CD4-positive, alpha-beta T cell (primary cell): ENCODE results near the gene LHB. TPM values are rescaled to one million over a fixed set of nuclear protein-coding genes. Genes with fewer than 3 reads are reported as not detected.
"Not testable (repeated sequence)": the region's sequence is repeated elsewhere in the genome, so short reads cannot be mapped to it uniquely, and the experiment has no call there.

ENCODE experiments used
- ATAC-seq: fragments of 200-7000 bp; cut with Tn5 transposase; one replicate; pipeline ENCODE4 v1.10.0; 2022; ENCODE audit warnings: mild to moderate bottlenecking; ENCODE audit not compliant: poor library complexity
- CTCF ChIA-PET: fragments of 350-600 bp; sonication (Branson Sonifier 250); formaldehyde crosslinking; loops from one replicate; lab custom pipeline; 2021; ENCODE audit warnings: antibody characterized with exemption, inconsistent platforms; lab: Charles Lee
- POLR2A ChIA-PET: fragments of 350-600 bp; sonication (Branson Sonifier 250); formaldehyde crosslinking; loops from one replicate; lab custom pipeline; 2021; ENCODE audit warnings: antibody characterized with exemption, inconsistent platforms; lab: Charles Lee
- DNase-seq, 14 experiments: peaks; one replicate each; pipeline ENCODE4 v3.0.0-alpha.2; 2013 to 2020; ENCODE audit warnings: mixed read lengths in 2 of 14
- H3K27ac ChIP-seq, 2 donors: one replicate each; pipeline versions ENCODE4 v1.5.1 to v1.7.0; 2013; ENCODE audit warnings: low read length in 2 of 2, low read depth in 1 of 2, mild to moderate bottlenecking in 1 of 2
- H3K27me3 ChIP-seq, 2 experiments: 1 replicate in 1 of 2; 2 replicates in 1 of 2; pipeline versions ENCODE4 v1.6.1 to v1.7.0; 2013; ENCODE audit warnings: low read length in 2 of 2, control low read depth in 1 of 2, mild to moderate bottlenecking in 1 of 2, moderate library complexity in 1 of 2; ENCODE audit not compliant: insufficient read depth in 2 of 2, control insufficient read depth in 1 of 2
- H3K36me3 ChIP-seq: one replicate; pipeline ENCODE4 v1.6.1; 2013; ENCODE audit warnings: low read length, control low read depth; ENCODE audit not compliant: insufficient read depth
- H3K4me1 ChIP-seq: one replicate; pipeline ENCODE4 v1.6.1; 2013; ENCODE audit warnings: low read length, control low read depth; ENCODE audit not compliant: insufficient read depth
- H3K4me3 ChIP-seq: one replicate; pipeline ENCODE4 v1.5.1; 2013; ENCODE audit warnings: mild to moderate bottlenecking, low read length, moderate library complexity
- H3K9me3 ChIP-seq, 2 experiments: 1 replicate in 1 of 2; 2 replicates in 1 of 2; pipeline versions ENCODE4 v1.6.1 to v1.7.0; 2013; ENCODE audit warnings: low read length in 2 of 2, mild to moderate bottlenecking in 2 of 2, control low read depth in 1 of 2, moderate library complexity in 1 of 2; ENCODE audit not compliant: control insufficient read depth in 1 of 2, insufficient read depth in 1 of 2
- H3K27ac Mint-ChIP-seq: one replicate; pipeline ENCODE4 v1.8.0; 2020; ENCODE audit warnings: mixed read lengths
- H3K27me3 Mint-ChIP-seq: one replicate; pipeline ENCODE4 v1.8.0; 2021; ENCODE audit warnings: mixed read lengths
- H3K36me3 Mint-ChIP-seq: one replicate; pipeline ENCODE4 v1.8.0; 2021; ENCODE audit warnings: low read depth, mixed read lengths
- H3K4me1 Mint-ChIP-seq: one replicate; pipeline ENCODE4 v1.8.0; 2021; ENCODE audit warnings: low read depth, mixed read lengths
- H3K4me3 Mint-ChIP-seq: one replicate; pipeline ENCODE4 v1.8.0; 2020; ENCODE audit warnings: mild to moderate bottlenecking, mixed read lengths
- H3K9me3 Mint-ChIP-seq: one replicate; pipeline ENCODE4 v1.8.0; 2020; ENCODE audit warnings: mixed read lengths
- CTCF ChIP-seq: fragments of 200-600 bp; IDR thresholded peaks from one replicate; pipeline ENCODE4 v1.8.0; 2022; ENCODE audit warnings: antibody characterized with exemption, mild to moderate bottlenecking
- intact Hi-C, 2 experiments: fragments of 100-400 bp; cut with DNase I in 1 of 2; cut with micrococcal nuclease in 1 of 2; formaldehyde crosslinking; loops; one replicate each; pipeline versions ENCODE4 v1.15.1 to v1.9.0; 2023 to 2025; cut with DNase I, micrococcal nuclease
- total RNA-seq, 174 experiments: library from RNA in 2 of 174; stranded (reverse) in 2 of 174; gene quantifications; one replicate each; pipeline ENCODE4 v1.2.3 and lab custom pipeline; 2021 to 2026

The LHB gene
- total RNA-seq, 2 experiments from 2014 or later: not detected

- CTCF ChIA-PET: no interaction called here
- H3K4me3 ChIP-seq: no peak overlapping the region
Observed at GRCh38 chr19:49042177-49042576, 25.3 kb upstream of the LHB start.

GRCh38 chr19:49039736-49040135, 22.8 kb upstream of the LHB start:
- H3K9me3 Mint-ChIP-seq, H3K4me3 Mint-ChIP-seq, DNase-seq, CTCF ChIA-PET, H3K4me1 ChIP-seq, POLR2A ChIA-PET, H3K27me3 ChIP-seq, H3K27ac Mint-ChIP-seq, H3K9me3 ChIP-seq, H3K27me3 Mint-ChIP-seq, H3K4me3 ChIP-seq, intact Hi-C loops, H3K36me3 Mint-ChIP-seq, ATAC-seq, H3K36me3 ChIP-seq, H3K4me1 Mint-ChIP-seq, H3K27ac ChIP-seq: not testable (repeated sequence)

More at GRCh38 chr19:49042177-49042576, 25.3 kb upstream of the LHB start:
- POLR2A ChIA-PET: no interaction called here
- H3K27me3 ChIP-seq: no peaks in the 10 kb centered on the region
- Mint-ChIP-seq H3K4me3 (no peak overlapping the region), H3K27ac (no peak overlapping the region), H3K27me3 (no peaks in the 10 kb centered on the region), H3K9me3 (no peaks in the 10 kb centered on the region), H3K4me1 (no peaks in the 10 kb centered on the region), H3K36me3 (no peaks in the 10 kb centered on the region)
- DNase-seq (no peak), ATAC-seq (no peak)
- intact Hi-C loops: no loop called here
- H3K27ac ChIP-seq: no peak overlapping the region
- H3K4me1 ChIP-seq: no peaks in the 10 kb centered on the region
- H3K36me3 ChIP-seq: no peaks in the 10 kb centered on the region
- no peak for TF ChIP-seq CTCF
- no peaks in the 10 kb centered on the region for H3K9me3 ChIP-seq

DNA sequence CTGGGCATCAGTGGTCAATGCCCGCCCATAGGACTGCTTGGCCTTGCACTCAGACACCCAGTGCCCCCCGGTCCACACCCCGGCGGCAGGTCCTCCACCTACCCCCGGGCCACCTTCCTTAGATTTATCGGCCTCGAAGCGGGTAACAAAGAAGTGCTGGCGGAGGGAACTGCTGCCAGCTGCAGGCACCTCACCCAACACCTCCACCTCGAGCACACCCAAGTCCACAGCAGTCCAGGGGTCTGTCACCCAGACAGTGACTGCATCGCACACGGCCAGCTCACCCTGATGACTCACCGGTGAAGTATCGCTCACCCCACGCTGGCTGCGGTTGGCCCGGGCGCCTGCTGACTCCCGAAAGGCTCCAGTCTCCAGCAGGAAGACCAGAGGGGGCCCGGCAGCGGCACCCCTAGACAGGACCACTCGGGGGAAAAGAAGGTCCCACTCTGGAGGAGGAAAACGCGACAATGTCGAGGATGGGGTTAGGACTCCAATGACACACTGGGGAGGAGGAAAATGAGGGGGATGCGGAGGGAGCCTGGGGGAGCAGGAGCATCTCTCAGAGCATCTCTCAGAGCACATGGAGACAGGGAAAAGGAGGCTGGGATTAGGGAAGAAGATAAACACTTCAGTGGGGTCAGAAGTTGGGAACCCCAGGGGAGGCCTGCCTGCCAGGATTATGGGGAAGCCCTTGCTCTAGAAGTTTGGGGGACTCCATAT, 21.8 kb upstream of the LHB start:
- H3K4me3 Mint-ChIP-seq, H3K27ac Mint-ChIP-seq, DNase-seq, H3K4me3 ChIP-seq, H3K9me3 ChIP-seq, intact Hi-C loops, CTCF ChIA-PET, H3K27me3 ChIP-seq, H3K4me1 ChIP-seq, H3K27ac ChIP-seq, H3K36me3 ChIP-seq, H3K9me3 Mint-ChIP-seq, H3K4me1 Mint-ChIP-seq, ATAC-seq, POLR2A ChIA-PET, H3K36me3 Mint-ChIP-seq, H3K27me3 Mint-ChIP-seq: not testable (repeated sequence)

DNA sequence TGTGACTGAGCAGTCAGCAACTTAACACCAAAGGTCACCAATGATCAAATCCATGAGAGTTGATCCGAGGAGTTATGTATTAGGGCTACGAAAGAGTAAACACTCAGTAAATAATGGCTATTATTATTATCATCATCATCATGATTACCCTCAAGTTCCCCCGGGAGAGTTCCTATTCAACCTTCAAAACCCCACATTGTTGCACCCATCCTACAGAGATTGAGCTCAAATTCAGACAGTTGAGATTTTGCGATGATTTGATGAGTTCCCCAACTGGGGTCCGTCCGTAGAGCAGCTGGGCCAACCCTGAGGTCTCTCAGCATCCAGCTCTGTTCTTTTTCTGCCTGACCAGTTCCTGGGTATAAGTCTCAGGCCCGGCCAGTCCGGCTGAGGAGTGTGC, 21.2 kb upstream of the LHB start:
- H3K36me3 ChIP-seq, CTCF ChIA-PET, H3K9me3 ChIP-seq, POLR2A ChIA-PET, H3K27ac Mint-ChIP-seq, H3K4me3 Mint-ChIP-seq, H3K4me1 Mint-ChIP-seq, intact Hi-C loops, H3K27me3 ChIP-seq, H3K27ac ChIP-seq, H3K9me3 Mint-ChIP-seq, H3K36me3 Mint-ChIP-seq, H3K27me3 Mint-ChIP-seq, DNase-seq, H3K4me3 ChIP-seq, H3K4me1 ChIP-seq, ATAC-seq: not testable (repeated sequence)

- H3K4me1 ChIP-seq, CTCF ChIA-PET, ATAC-seq, POLR2A ChIA-PET, H3K27ac Mint-ChIP-seq, H3K27ac ChIP-seq, intact Hi-C loops, H3K27me3 Mint-ChIP-seq, H3K36me3 ChIP-seq, H3K9me3 ChIP-seq, H3K4me3 Mint-ChIP-seq, H3K4me1 Mint-ChIP-seq, H3K4me3 ChIP-seq, H3K9me3 Mint-ChIP-seq, H3K36me3 Mint-ChIP-seq, H3K27me3 ChIP-seq: not testable (repeated sequence)
- peak in 5 of 14 experiments; percentile 11 to 63 (median 46) for DNase-seq
Observed at GRCh38 chr19:49036815-49037214, 19.9 kb upstream of the LHB start, which contains the start of gene CGB1. Gene CGB1, minus strand, starts transcription at chr19:49036895. Its CDS starts 184 bp downstream, at chr19:49036711.

DNA sequence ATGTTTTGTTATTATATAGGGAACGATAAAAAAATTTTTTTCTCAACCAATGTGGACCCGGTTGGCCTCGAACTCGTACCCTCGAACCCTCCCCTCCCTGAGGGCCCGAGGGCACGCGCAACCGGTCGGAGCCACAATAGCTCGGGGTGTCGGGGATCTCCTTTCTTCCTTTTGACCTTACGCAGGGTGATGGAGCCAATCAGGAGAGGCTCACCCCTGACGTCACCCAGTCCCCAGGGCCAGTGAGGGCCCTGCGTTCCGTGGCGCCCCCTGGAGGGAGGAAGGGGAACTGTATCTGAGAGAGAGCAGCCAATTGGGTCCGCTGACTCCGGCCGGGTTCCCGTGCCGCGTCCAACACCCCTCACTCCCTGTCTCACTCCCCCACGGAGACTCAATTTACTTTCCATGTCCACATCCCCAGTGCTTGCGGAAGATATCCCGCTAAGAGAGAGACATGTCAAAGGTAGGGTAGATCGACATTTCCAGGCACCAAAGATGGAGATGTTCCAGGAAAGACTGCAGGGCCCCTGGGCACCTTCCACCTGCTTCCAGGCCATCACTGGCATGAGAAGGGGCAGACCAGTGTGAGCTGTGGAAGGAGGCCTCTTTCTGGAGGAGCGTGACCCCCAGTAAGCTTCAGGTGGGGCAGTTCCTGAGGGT, 14.9 kb upstream of the LHB start, which contains the start of gene CGB2:
CGB2 (plus strand) TSS at position 249 of the 660 bp plus-strand sequence; CDS start at position 455, 206 bp downstream.
- H3K9me3 ChIP-seq, H3K27ac ChIP-seq, CTCF ChIA-PET, H3K36me3 Mint-ChIP-seq, intact Hi-C loops, H3K9me3 Mint-ChIP-seq, H3K4me1 Mint-ChIP-seq, H3K4me1 ChIP-seq, H3K27me3 ChIP-seq, H3K27me3 Mint-ChIP-seq, POLR2A ChIA-PET, H3K36me3 ChIP-seq, H3K4me3 ChIP-seq: not testable (repeated sequence)
- ATAC-seq (peak; percentile 80), DNase-seq (peak in 10 of 14 experiments; percentile 14 to 76 (median 42))
- peak within 1 kb of the TSS; percentile 64 for H3K4me3 Mint-ChIP-seq
- peak within 1 kb of the TSS; percentile 86 for H3K27ac Mint-ChIP-seq
